Measurements from ENCODE around the gene PHF24.

DNA sequence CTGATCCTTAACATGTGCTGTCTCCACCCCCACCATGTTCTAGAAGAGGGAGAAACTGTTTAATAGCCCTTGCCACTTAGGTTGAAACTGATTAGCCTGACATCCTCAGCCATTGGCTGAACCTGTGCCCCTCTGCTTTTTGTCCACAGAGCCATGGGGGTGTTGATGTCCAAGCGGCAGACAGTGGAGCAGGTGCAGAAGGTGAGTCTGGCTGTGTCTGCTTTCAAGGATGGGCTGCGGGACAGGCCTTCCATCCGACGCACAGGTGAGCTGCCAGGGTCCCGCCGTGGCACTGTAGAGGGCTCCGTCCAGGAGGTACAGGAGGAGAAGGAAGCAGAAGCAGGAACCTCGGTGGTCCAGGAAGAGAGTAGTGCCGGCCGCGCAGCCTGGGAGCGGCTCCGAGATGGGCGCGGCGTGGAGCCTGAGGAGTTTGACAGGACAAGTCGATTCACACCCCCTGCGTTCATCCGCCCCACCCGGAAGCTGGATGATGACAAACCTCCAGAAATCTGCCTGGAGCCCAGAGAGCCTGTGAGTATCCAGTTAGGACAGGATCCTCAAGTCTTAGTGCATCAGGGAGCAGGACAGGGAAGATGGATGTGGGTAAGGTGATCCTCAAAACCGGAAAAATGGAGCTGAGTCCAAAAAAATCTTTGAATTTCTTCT lies 13.2 kb downstream of the PHF24 start:
- TF ChIP-seq, protein P1, sequence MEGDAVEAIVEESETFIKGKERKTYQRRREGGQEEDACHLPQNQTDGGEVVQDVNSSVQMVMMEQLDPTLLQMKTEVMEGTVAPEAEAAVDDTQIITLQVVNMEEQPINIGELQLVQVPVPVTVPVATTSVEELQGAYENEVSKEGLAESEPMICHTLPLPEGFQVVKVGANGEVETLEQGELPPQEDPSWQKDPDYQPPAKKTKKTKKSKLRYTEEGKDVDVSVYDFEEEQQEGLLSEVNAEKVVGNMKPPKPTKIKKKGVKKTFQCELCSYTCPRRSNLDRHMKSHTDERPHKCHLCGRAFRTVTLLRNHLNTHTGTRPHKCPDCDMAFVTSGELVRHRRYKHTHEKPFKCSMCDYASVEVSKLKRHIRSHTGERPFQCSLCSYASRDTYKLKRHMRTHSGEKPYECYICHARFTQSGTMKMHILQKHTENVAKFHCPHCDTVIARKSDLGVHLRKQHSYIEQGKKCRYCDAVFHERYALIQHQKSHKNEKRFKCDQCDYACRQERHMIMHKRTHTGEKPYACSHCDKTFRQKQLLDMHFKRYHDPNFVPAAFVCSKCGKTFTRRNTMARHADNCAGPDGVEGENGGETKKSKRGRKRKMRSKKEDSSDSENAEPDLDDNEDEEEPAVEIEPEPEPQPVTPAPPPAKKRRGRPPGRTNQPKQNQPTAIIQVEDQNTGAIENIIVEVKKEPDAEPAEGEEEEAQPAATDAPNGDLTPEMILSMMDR (IDR thresholded peaks at IDR 0.05; ENCODE audit: poor library complexity), result no peak
- no peak for TF ChIP-seq EZH2phosphoT487 (IDR thresholded peaks at IDR 0.05; ENCODE audit: low read depth, severe bottlenecking, unreplicated experiment)
